ENCODE data around the gene PMM1. TPM values are rescaled to one million over a fixed set of nuclear protein-coding genes. Genes with fewer than 3 reads are reported as not detected.

PMM1 gene
- polyA plus RNA-seq, 1 donor from 2014 or later: 55.5 TPM

DNA sequence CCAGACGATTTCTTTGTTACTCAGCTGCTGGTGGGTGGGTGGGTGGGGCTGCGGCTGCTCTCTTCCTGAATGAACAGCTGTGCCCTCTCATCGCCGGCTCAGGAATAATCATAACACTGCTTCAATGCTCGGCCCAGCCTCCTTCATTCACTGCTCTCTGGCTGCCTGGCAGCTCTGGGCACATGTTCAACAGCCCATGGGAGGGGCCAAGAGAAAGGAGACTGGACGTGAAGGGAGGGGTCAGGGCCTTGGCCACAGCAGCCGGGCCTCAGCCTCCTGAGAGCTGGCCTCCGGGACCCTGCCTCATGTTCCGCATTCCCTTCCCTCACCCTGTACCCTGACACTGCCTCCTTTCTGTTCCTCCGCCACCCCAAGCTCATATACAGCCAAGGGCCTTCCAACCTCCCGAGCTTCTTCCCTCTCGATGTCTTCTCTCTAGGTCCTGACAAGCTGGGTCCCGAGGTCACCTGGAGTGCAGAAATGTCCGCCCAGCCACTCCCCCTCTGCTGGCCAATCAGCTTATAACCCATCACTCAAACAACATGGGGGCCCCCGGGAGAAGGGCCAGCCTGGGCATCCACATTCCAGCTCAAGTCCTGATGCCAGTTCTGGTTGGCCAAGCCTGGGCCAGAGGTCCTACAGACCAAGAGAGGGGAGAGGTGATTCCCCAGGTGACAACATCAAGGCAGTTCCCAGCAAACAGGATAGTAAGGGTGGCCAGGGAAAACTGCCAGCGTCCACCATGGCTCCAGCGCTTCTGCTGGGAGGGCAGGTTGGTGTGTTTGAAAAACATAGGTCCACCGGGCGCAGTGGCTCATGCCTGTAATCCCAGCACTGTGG is 32.0 kb downstream of the PMM1 start:
- Histone ChIP-seq H2AFZ (ENCODE audit: low read depth, low read length) (no peak overlapping the region), H3K4me2 (ENCODE audit: low read length) (no peak overlapping the region), H3K9me3 (ENCODE audit: low read length) (no peaks in the 10 kb centered on the region), H3K27ac (ENCODE audit: low read length) (no peak overlapping the region), H3K27me3 (ENCODE audit: insufficient read depth, low read depth, low read length) (no peaks in the 10 kb centered on the region), H3K36me3 (ENCODE audit: insufficient read depth, low read length) (no peaks in the 10 kb centered on the region), H3K4me3 (ENCODE audit: low read length) (no peak overlapping the region), H3K9me2 (ENCODE audit: insufficient read depth, low read length) (no peaks in the 10 kb centered on the region), H3K9ac (ENCODE audit: low read length) (no peak overlapping the region), H4K20me1 (ENCODE audit: insufficient read depth) (no peaks in the 10 kb centered on the region), H3K79me2 (replicated peaks; ENCODE audit: insufficient read depth, low read length) (no peaks in the 10 kb centered on the region), H3F3A (ENCODE audit: insufficient read depth, low read length, poor library complexity, severe bottlenecking) (no peaks in the 10 kb centered on the region)
- TF ChIP-seq SMC3 (conservative IDR thresholded peaks at IDR 0.05; ENCODE audit: poor library complexity): no peak
- no peak for TF ChIP-seq EP300 (conservative IDR thresholded peaks at IDR 0.05; ENCODE audit: poor library complexity, severe bottlenecking)
- TF ChIP-seq, protein P1, sequence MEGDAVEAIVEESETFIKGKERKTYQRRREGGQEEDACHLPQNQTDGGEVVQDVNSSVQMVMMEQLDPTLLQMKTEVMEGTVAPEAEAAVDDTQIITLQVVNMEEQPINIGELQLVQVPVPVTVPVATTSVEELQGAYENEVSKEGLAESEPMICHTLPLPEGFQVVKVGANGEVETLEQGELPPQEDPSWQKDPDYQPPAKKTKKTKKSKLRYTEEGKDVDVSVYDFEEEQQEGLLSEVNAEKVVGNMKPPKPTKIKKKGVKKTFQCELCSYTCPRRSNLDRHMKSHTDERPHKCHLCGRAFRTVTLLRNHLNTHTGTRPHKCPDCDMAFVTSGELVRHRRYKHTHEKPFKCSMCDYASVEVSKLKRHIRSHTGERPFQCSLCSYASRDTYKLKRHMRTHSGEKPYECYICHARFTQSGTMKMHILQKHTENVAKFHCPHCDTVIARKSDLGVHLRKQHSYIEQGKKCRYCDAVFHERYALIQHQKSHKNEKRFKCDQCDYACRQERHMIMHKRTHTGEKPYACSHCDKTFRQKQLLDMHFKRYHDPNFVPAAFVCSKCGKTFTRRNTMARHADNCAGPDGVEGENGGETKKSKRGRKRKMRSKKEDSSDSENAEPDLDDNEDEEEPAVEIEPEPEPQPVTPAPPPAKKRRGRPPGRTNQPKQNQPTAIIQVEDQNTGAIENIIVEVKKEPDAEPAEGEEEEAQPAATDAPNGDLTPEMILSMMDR (IDR thresholded peaks at IDR 0.05; ENCODE audit: poor library complexity, severe bottlenecking): no peak
- no peak for TF ChIP-seq RAD21 (conservative IDR thresholded peaks at IDR 0.05)
- no peak for TF ChIP-seq POLR2AphosphoS5 (IDR thresholded peaks at IDR 0.05)
- no peak for TF ChIP-seq MXI1 (conservative IDR thresholded peaks at IDR 0.05; ENCODE audit: poor library complexity, severe bottlenecking)
- TF ChIP-seq EZH2 (IDR thresholded peaks at IDR 0.05; ENCODE audit: borderline replicate concordance, insufficient read depth, low read length, poor library complexity, severe bottlenecking): no peak

DNA sequence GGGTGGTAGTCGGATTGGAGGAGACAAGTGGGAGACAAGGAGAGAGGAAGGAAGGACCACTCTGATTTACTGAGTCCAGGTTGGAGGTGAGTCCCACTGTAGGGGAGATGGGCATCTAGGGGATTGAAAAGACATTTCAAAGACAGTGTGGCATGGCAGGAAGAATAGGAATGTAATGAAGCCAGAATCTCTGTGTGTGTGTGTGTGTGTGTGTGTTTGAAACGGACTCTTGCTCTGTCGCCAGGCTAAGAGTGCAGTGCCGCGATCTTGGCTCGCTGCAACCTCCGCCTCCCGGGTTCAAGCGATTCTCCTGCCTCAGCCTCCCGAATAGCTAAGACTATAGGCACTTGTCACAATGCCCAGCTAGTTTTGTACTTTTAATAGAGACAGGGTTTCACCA is 33.1 kb downstream of the PMM1 start:
- Histone ChIP-seq H3K9me3 (ENCODE audit: low read length) (no peaks in the 10 kb centered on the region), H2AFZ (ENCODE audit: low read depth, low read length) (no peak overlapping the region)

More for the DNA sequence above, 33.1 kb downstream of the PMM1 start:
- Histone ChIP-seq H3K36me3 (ENCODE audit: insufficient read depth, low read length) (no peaks in the 10 kb centered on the region), H3K27me3 (ENCODE audit: insufficient read depth, low read depth, low read length) (no peaks in the 10 kb centered on the region), H3K27ac (ENCODE audit: low read length) (no peak overlapping the region), H3K4me3 (ENCODE audit: low read length) (no peak overlapping the region), H3K9me2 (ENCODE audit: insufficient read depth, low read length) (no peaks in the 10 kb centered on the region), H4K20me1 (ENCODE audit: insufficient read depth) (no peaks in the 10 kb centered on the region), H3K4me2 (ENCODE audit: low read length) (no peak overlapping the region), H3F3A (ENCODE audit: insufficient read depth, low read length, poor library complexity, severe bottlenecking) (no peaks in the 10 kb centered on the region), H3K79me2 (replicated peaks; ENCODE audit: insufficient read depth, low read length) (no peaks in the 10 kb centered on the region), H3K9ac (ENCODE audit: low read length) (no peak overlapping the region)
- TF ChIP-seq REST (IDR thresholded peaks at IDR 0.05; ENCODE audit: borderline replicate concordance) (no peak), RAD21 (conservative IDR thresholded peaks at IDR 0.05) (no peak), POLR2AphosphoS5 (IDR thresholded peaks at IDR 0.05) (no peak)
- TF ChIP-seq, protein P1 (IDR thresholded peaks at IDR 0.05; ENCODE audit: poor library complexity, severe bottlenecking): no peak

Measured in neural cell (in vitro differentiated cells).